22Rv1 (cell line): Measurements from ENCODE around the gene CCDC93.

Source experiments
- ZFX ChIP-seq: fragments of 450-650 bp; IDR thresholded peaks from 2 replicates; pipeline ENCODE4 v1.6.1; 2017; ENCODE audit warnings: antibody characterized with exemption, borderline replicate concordance
- TF ChIP-seq, protein P1 (sequence below): fragments of 450-650 bp; IDR thresholded peaks from 2 replicates; pipeline ENCODE4 v1.5.1; 2017; ENCODE audit warnings: mild to moderate bottlenecking

DNA sequence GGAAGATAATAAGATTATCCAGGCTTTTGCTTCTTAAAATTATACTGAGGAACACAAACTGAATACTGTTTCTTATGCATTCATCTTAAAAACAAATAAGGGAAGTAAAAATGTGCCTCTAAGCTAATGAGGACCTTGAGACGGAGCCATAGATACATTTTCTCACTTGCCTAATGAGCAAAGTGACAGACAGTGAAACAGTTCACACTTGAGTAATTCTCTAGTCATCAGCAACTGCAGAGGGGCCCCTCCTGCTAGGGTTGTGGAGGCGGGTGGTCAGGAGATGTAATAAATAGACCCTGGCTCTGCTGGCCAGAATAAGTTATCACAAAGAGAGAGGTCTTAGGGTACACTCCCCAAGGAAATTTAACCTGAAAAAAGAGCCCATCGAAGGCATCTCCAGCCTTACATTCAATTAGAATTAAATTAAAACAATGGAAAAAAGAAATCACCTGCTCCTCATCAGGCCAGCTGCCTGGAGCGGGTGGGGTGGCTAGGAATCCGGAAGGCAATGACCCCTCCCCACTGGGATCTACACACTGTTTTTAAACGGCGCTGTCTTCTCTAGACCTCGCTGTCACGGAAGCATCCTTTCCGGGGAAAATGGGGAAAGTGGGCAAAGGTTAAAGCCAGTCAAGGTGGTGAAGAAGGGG, 41.8 kb upstream of the CCDC93 start:
- TF ChIP-seq, protein P1, sequence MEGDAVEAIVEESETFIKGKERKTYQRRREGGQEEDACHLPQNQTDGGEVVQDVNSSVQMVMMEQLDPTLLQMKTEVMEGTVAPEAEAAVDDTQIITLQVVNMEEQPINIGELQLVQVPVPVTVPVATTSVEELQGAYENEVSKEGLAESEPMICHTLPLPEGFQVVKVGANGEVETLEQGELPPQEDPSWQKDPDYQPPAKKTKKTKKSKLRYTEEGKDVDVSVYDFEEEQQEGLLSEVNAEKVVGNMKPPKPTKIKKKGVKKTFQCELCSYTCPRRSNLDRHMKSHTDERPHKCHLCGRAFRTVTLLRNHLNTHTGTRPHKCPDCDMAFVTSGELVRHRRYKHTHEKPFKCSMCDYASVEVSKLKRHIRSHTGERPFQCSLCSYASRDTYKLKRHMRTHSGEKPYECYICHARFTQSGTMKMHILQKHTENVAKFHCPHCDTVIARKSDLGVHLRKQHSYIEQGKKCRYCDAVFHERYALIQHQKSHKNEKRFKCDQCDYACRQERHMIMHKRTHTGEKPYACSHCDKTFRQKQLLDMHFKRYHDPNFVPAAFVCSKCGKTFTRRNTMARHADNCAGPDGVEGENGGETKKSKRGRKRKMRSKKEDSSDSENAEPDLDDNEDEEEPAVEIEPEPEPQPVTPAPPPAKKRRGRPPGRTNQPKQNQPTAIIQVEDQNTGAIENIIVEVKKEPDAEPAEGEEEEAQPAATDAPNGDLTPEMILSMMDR: no peak
- TF ChIP-seq ZFX: no peak
